ENCODE data around the gene KCNN2. TPM values are rescaled to one million over a fixed set of nuclear protein-coding genes. Genes with fewer than 3 reads are reported as not detected.

Gene KCNN2
- total and polyA plus RNA-seq, 2 donors (not counting 1 experiment from before 2014, with no cell fraction given): 0.08 to 0.50 TPM

DNA sequence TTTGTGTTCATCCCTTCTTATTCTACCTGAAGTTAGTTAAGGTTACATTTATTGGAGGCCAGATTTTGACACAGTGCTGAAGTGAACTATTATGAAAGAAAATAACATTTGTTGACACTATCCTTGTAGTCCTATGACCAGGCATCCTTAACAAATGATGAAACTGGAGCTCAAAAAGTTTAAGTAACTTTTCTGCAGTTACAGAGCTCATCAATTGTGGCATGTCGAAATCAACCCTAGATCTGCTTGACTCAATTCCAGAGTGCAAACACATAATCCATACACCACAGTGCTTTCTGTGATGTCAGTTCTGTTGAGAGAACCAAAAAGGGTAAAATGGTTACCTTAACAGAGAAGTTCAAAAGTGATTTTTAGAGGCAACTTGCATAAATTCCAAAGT lies 28.6 kb downstream of the KCNN2 start:
- no peak overlapping the region for H3K4me2 ChIP-seq (ENCODE audit: extremely low read depth, insufficient read depth, low read length)
- H3K4me1 ChIP-seq (ENCODE audit: control insufficient read depth, extremely low read depth, insufficient read depth, low read length): no peaks in the 10 kb centered on the region
- H3K9me3 ChIP-seq (ENCODE audit: control insufficient read depth, insufficient read depth, low read depth, low read length): no peaks in the 10 kb centered on the region
- H3K27ac ChIP-seq (ENCODE audit: insufficient read depth, low read length): no peak overlapping the region
- no peak overlapping the region for H3K4me3 ChIP-seq (replicated peaks in 1 of 4; ENCODE audit: control extremely low read depth in 1 of 4, insufficient read depth in 1 of 4, low read depth in 3 of 4, low read length in 4 of 4)
- no peaks in the 10 kb centered on the region for H3K79me2 ChIP-seq (ENCODE audit: control insufficient read depth, insufficient read depth, low read length)
- no peaks in the 10 kb centered on the region for H3K36me3 ChIP-seq (ENCODE audit: control insufficient read depth, insufficient read depth, low read length)
- no peaks in the 10 kb centered on the region for H3K27me3 ChIP-seq (ENCODE audit: control insufficient read depth, insufficient read depth, low read length)
- no peak for TF ChIP-seq EZH2 (IDR thresholded peaks at IDR 0.05; ENCODE audit: low read length, missing control alignments)
- TF ChIP-seq, protein P1, sequence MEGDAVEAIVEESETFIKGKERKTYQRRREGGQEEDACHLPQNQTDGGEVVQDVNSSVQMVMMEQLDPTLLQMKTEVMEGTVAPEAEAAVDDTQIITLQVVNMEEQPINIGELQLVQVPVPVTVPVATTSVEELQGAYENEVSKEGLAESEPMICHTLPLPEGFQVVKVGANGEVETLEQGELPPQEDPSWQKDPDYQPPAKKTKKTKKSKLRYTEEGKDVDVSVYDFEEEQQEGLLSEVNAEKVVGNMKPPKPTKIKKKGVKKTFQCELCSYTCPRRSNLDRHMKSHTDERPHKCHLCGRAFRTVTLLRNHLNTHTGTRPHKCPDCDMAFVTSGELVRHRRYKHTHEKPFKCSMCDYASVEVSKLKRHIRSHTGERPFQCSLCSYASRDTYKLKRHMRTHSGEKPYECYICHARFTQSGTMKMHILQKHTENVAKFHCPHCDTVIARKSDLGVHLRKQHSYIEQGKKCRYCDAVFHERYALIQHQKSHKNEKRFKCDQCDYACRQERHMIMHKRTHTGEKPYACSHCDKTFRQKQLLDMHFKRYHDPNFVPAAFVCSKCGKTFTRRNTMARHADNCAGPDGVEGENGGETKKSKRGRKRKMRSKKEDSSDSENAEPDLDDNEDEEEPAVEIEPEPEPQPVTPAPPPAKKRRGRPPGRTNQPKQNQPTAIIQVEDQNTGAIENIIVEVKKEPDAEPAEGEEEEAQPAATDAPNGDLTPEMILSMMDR (conservative IDR thresholded peaks at IDR 0.05 in 1 of 2, IDR thresholded peaks at IDR 0.05 in 1 of 2; ENCODE audit: low read depth in 1 of 2, low read length in 2 of 2): no peak
- no peak overlapping the region for H2AFZ ChIP-seq (ENCODE audit: low read length)
- peak in 1 of 2 donors; percentile 49 for DNase-seq (ENCODE audit: low read depth in 2 of 2)
- H3K9ac ChIP-seq (ENCODE audit: insufficient read depth, low read length): no peak overlapping the region
- H4K20me1 ChIP-seq (ENCODE audit: control insufficient read depth, extremely low read depth, insufficient read depth, low read length): no peaks in the 10 kb centered on the region

DNA sequence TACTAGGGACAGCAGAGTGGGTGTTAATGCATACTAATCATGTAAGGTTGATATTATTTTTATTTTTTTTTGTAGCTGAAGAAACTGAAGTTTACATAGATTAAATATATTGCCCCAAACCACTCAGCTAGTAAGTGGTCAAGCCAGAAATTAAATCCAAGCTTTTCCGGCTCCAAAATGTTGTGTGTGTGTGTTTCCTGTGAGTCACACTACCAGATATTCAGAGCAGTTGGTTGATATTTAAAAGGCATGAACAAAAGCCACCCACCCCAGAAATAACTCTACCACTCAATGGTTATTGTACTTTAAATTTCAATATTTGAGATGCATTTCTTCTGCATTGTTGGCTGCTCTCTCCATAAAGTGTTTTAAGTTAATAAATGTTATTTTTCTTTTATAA lies 29.5 kb downstream of the KCNN2 start:
- Histone ChIP-seq H3K4me1 (ENCODE audit: control insufficient read depth, extremely low read depth, insufficient read depth, low read length) (no peaks in the 10 kb centered on the region), H3K4me3 (replicated peaks in 1 of 4; ENCODE audit: control extremely low read depth in 1 of 4, insufficient read depth in 1 of 4, low read depth in 3 of 4, low read length in 4 of 4) (no peak overlapping the region), H3K36me3 (ENCODE audit: control insufficient read depth, insufficient read depth, low read length) (no peaks in the 10 kb centered on the region), H3K27ac (ENCODE audit: insufficient read depth, low read length) (no peak overlapping the region), H3K27me3 (ENCODE audit: control insufficient read depth, insufficient read depth, low read length) (no peaks in the 10 kb centered on the region), H2AFZ (ENCODE audit: low read length) (no peak overlapping the region), H3K79me2 (ENCODE audit: control insufficient read depth, insufficient read depth, low read length) (no peaks in the 10 kb centered on the region), H3K9ac (ENCODE audit: insufficient read depth, low read length) (no peak overlapping the region), H4K20me1 (ENCODE audit: control insufficient read depth, extremely low read depth, insufficient read depth, low read length) (no peaks in the 10 kb centered on the region), H3K9me3 (ENCODE audit: control insufficient read depth, insufficient read depth, low read depth, low read length) (no peaks in the 10 kb centered on the region), H3K4me2 (ENCODE audit: extremely low read depth, insufficient read depth, low read length) (no peak overlapping the region)
- TF ChIP-seq, protein P1 (conservative IDR thresholded peaks at IDR 0.05 in 1 of 2, IDR thresholded peaks at IDR 0.05 in 1 of 2; ENCODE audit: low read depth in 1 of 2, low read length in 2 of 2): no peak
- TF ChIP-seq EZH2 (IDR thresholded peaks at IDR 0.05; ENCODE audit: low read length, missing control alignments): no peak
- peak; percentile 31 to 33 for DNase-seq (ENCODE audit: low read depth in 2 of 2)

DNA sequence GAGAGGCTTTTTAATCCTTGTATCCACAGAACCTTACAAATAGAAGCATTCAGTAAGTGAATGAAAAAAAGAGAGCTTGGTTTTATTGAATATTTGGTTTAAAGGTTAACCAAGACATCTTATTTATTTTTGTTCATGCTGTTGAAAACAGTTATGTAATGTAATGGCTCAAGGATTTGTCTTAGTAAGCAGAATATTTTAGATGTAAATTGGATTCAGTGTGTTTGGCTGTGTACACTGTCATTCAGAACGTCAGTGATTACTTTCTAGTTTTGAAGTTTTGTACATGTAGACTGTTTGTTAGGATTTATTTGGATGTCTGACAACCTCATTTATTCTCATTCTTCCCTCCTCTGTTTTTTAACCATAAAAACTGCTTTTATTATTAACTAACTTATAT lies 31.3 kb downstream of the KCNN2 start:
- no peaks in the 10 kb centered on the region for H3K36me3 ChIP-seq (ENCODE audit: control insufficient read depth, insufficient read depth, low read length)
- H3K4me3 ChIP-seq (replicated peaks in 1 of 4; ENCODE audit: control extremely low read depth in 1 of 4, insufficient read depth in 1 of 4, low read depth in 3 of 4, low read length in 4 of 4): no peak overlapping the region
- TF ChIP-seq EZH2 (IDR thresholded peaks at IDR 0.05; ENCODE audit: low read length, missing control alignments): no peak
- TF ChIP-seq, protein P1 (conservative IDR thresholded peaks at IDR 0.05 in 1 of 2, IDR thresholded peaks at IDR 0.05 in 1 of 2; ENCODE audit: low read depth in 1 of 2, low read length in 2 of 2): no peak
- H2AFZ ChIP-seq (ENCODE audit: low read length): no peak overlapping the region
- DNase-seq (ENCODE audit: low read depth in 2 of 2): no peak
- H3K4me1 ChIP-seq (ENCODE audit: control insufficient read depth, extremely low read depth, insufficient read depth, low read length): no peaks in the 10 kb centered on the region
- no peak overlapping the region for H3K27ac ChIP-seq (ENCODE audit: insufficient read depth, low read length)
- H4K20me1 ChIP-seq (ENCODE audit: control insufficient read depth, extremely low read depth, insufficient read depth, low read length): no peaks in the 10 kb centered on the region
- no peak overlapping the region for H3K4me2 ChIP-seq (ENCODE audit: extremely low read depth, insufficient read depth, low read length)
- no peaks in the 10 kb centered on the region for H3K79me2 ChIP-seq (ENCODE audit: control insufficient read depth, insufficient read depth, low read length)
- no peak overlapping the region for H3K9ac ChIP-seq (ENCODE audit: insufficient read depth, low read length)
- H3K9me3 ChIP-seq (ENCODE audit: control insufficient read depth, insufficient read depth, low read depth, low read length): no peaks in the 10 kb centered on the region
- H3K27me3 ChIP-seq (ENCODE audit: control insufficient read depth, insufficient read depth, low read length): no peaks in the 10 kb centered on the region

Measured in fibroblast of lung (primary cell).